A673 (cell line): ENCODE results near the gene SLCO2A1. TPM values are rescaled to one million over a fixed set of nuclear protein-coding genes. Genes with fewer than 3 reads are reported as not detected.

Source experiments
- BruUV-seq: library from RNA; stranded (reverse); fragments of 400-500 nt; replicated peaks from 2 replicates; lab custom pipeline; 2021; lab: Mats Ljungman, UMichigan
- CTCF ChIA-PET: fragments of 300-600 bp; sonication (Branson Sonifier 250); formaldehyde crosslinking; loops from one replicate; lab custom pipeline; 2022; ENCODE audit warnings: antibody characterized with exemption; lab: Charles Lee
- POLR2A ChIA-PET: fragments of 300-600 bp; sonication (Branson Sonifier 250); formaldehyde crosslinking; loops from one replicate; lab custom pipeline; 2022; ENCODE audit warnings: antibody characterized with exemption; ENCODE audit not compliant: low non-redundant PET; lab: Charles Lee
- DNase-seq: peaks from one replicate; pipeline ENCODE4 v3.0.0-alpha.2; 2015; ENCODE audit warnings: low spot score
- H3K27ac ChIP-seq: fragments of 200-600 bp; sonication (generic); 2 replicates; pipeline ENCODE4 v1.5.1; 2016; ENCODE audit warnings: mixed run types, low read depth, mild to moderate bottlenecking, mixed read lengths, antibody characterized with exemption, low read length; ENCODE audit not compliant: poor library complexity, severe bottlenecking
- H3K27me3 ChIP-seq: fragments of 200-600 bp; sonication (generic); replicated peaks from 2 replicates; pipeline ENCODE4 v1.6.1; 2017; ENCODE audit warnings: mixed run types, low read depth, mild to moderate bottlenecking, mixed read lengths, antibody characterized with exemption, low read length; ENCODE audit not compliant: insufficient read depth, poor library complexity
- H3K36me3 ChIP-seq: fragments of 200-600 bp; sonication (generic); 2 replicates; pipeline ENCODE4 v1.6.1; 2016; ENCODE audit warnings: mixed run types, mild to moderate bottlenecking, mixed read lengths, antibody characterized with exemption, low read length; ENCODE audit not compliant: insufficient read depth, poor library complexity, severe bottlenecking
- H3K4me1 ChIP-seq: fragments of 200-600 bp; sonication (generic); 2 replicates; pipeline ENCODE4 v1.6.1; 2017; ENCODE audit warnings: mixed run types, mild to moderate bottlenecking, mixed read lengths, antibody characterized with exemption, low read length; ENCODE audit not compliant: insufficient read depth, poor library complexity, severe bottlenecking
- H3K4me3 ChIP-seq: fragments of 200-600 bp; sonication (generic); 2 replicates; pipeline ENCODE4 v1.5.1; 2016; ENCODE audit warnings: low read depth, mixed run types, mild to moderate bottlenecking, mixed read lengths, low read length; ENCODE audit not compliant: poor library complexity, severe bottlenecking
- H3K9me3 ChIP-seq: fragments of 200-600 bp; sonication (generic); 2 replicates; pipeline ENCODE4 v1.6.1; 2016; ENCODE audit warnings: mixed run types, low read depth, mild to moderate bottlenecking, mixed read lengths, antibody characterized with exemption, low read length; ENCODE audit not compliant: poor library complexity, severe bottlenecking
- EZH2 ChIP-seq: fragments of 200-600 bp; sonication (generic); IDR thresholded peaks from 2 replicates; pipeline ENCODE4 v1.6.1; 2017; ENCODE audit warnings: borderline replicate concordance, low read depth, mild to moderate bottlenecking, mixed read lengths, antibody characterized with exemption, low read length; ENCODE audit not compliant: poor library complexity, severe bottlenecking
- intact Hi-C: fragments of 100-400 bp; cut with micrococcal nuclease; formaldehyde crosslinking; loops from one replicate; pipeline ENCODE4 v1.10.0; 2022; ENCODE audit not compliant: unreplicated experiment
- total RNA-seq: library from RNA; stranded (reverse); gene quantifications from 2 replicates; pipeline ENCODE4 v1.2.3, GENCODE V29; 2021
- TF ChIP-seq, protein P1 (sequence below): fragments of 300-800, 200-600 bp; sonication (generic); conservative IDR thresholded peaks from 2 replicates; pipeline ENCODE4 v1.5.1; 2017; ENCODE audit warnings: low read depth, mild to moderate bottlenecking, antibody characterized with exemption, low read length, moderate library complexity, mixed read lengths

The SLCO2A1 gene
- total RNA-seq, 1 experiment from 2014 or later: not detected

DNA sequence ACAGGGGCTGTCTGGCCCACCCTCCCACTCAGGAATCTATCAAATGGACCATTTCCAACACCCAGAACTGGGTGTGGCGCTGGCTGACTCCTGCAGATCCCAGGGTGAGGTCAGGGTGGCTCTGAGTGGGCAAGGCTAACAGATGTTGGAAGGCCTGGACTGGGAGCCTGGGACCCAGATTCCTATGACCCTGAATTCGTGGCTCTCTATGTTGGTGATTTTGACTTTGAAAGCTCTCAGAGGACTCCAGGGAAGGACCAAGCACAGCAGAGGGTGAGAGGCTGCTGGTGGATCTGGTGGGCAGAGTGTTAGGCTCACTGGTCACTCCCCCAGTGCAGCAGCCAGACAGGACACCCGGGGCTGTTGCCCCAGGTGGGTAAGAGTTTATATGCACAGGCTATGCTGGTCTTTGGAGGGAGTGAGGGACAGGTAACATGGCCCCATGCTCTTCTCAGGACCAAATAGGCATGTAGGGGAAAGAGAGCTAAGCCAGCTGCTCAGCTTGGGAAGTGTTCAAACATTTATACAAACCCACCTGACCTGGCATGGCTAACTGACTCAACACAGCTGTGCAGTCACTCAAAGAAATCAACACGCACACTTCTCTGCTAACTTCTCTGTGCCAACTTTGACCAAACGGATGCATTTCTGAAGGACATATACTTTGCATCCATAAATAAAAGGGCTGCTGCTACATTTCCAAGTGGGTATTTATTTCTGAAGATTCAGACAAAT is 71.5 kb downstream of the SLCO2A1 start:
- Histone ChIP-seq H3K27ac (no peak overlapping the region), H3K4me1 (no peaks in the 10 kb centered on the region), H3K27me3 (no peaks in the 10 kb centered on the region), H3K4me3 (no peak overlapping the region), H3K36me3 (no peaks in the 10 kb centered on the region), H3K9me3 (no peaks in the 10 kb centered on the region)
- intact Hi-C loops: no loop called here
- ChIA-PET POLR2A (no interaction called here), CTCF (no interaction called here)
- DNase-seq: no peak
- BruUV-seq: no TSS peak
- TF ChIP-seq, protein P1, sequence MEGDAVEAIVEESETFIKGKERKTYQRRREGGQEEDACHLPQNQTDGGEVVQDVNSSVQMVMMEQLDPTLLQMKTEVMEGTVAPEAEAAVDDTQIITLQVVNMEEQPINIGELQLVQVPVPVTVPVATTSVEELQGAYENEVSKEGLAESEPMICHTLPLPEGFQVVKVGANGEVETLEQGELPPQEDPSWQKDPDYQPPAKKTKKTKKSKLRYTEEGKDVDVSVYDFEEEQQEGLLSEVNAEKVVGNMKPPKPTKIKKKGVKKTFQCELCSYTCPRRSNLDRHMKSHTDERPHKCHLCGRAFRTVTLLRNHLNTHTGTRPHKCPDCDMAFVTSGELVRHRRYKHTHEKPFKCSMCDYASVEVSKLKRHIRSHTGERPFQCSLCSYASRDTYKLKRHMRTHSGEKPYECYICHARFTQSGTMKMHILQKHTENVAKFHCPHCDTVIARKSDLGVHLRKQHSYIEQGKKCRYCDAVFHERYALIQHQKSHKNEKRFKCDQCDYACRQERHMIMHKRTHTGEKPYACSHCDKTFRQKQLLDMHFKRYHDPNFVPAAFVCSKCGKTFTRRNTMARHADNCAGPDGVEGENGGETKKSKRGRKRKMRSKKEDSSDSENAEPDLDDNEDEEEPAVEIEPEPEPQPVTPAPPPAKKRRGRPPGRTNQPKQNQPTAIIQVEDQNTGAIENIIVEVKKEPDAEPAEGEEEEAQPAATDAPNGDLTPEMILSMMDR: no peak
- TF ChIP-seq EZH2: no peak

DNA sequence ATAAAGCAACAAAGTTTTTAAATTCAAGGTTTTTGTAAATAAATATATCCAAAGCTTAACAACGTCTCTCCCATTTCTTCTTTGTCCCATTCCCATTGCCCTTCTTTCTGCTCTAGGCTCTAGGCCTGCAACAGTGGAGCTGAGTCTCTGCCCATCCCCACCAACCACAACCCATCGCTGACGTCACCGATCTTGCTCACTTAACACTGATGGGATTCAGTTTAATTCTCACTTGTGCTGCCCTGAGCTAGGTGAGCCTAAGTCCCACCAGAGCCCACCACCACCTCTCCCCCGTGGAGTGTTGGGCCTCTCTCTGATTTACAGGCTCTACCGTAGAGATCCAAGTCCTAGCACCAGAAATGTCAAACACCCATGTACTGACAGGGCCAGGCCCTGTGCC is 72.7 kb downstream of the SLCO2A1 start:
- Histone ChIP-seq H3K4me1 (no peaks in the 10 kb centered on the region), H3K27ac (no peak overlapping the region), H3K36me3 (no peaks in the 10 kb centered on the region), H3K9me3 (no peaks in the 10 kb centered on the region), H3K27me3 (no peaks in the 10 kb centered on the region), H3K4me3 (no peak overlapping the region)
- BruUV-seq: no TSS peak
- intact Hi-C loops: no loop called here
- DNase-seq: no peak
- CTCF ChIA-PET: no interaction called here
- TF ChIP-seq, protein P1: no peak
- no peak for TF ChIP-seq EZH2
- POLR2A ChIA-PET: no interaction called here

DNA sequence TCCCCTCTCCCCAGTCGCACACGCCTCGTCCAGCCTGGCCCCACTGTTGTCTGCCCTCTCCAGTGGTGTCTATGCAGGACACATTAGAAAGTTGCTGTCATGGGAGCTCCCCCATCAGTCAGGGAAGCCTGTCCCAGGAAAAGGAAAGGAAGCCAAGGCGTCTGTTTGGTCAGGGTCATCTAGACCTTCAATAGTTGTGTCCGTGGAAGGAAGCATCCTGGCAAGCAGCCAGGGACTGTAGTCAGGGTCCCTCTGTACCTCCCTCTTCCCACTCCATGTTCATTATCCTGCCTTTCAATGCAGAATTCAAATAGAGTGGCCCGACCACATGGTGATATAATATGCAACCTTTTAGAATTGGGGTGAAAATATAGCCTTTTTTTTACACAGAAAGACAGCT is 73.4 kb downstream of the SLCO2A1 start:
- H3K36me3 ChIP-seq: no peaks in the 10 kb centered on the region
- ChIA-PET CTCF (no interaction called here), POLR2A (no interaction called here)
- no peaks in the 10 kb centered on the region for H3K4me1 ChIP-seq
- no peaks in the 10 kb centered on the region for H3K9me3 ChIP-seq
- DNase-seq: no peak
- intact Hi-C loops: no loop called here
- no peak for TF ChIP-seq EZH2
- TF ChIP-seq, protein P1: no peak
- no TSS peak for BruUV-seq
- H3K27me3 ChIP-seq: no peaks in the 10 kb centered on the region
- no peak overlapping the region for H3K27ac ChIP-seq
- H3K4me3 ChIP-seq: no peak overlapping the region
